Hippocampal formation (tissue), 2 donors: ENCODE data around the gene ADARB1.
A peak's percentile ranks its signal among the peaks of the same experiment; 100 is the strongest.
"Not testable (repeated sequence)": the region's sequence is repeated elsewhere in the genome, so short reads cannot be mapped to it uniquely, and the experiment has no call there.

ENCODE experiments used
- DNase-seq, 2 donors: peaks; one replicate each; lab custom pipeline; 2025; lab: John Stamatoyannopoulos, UW

ADARB1 gene

DNA sequence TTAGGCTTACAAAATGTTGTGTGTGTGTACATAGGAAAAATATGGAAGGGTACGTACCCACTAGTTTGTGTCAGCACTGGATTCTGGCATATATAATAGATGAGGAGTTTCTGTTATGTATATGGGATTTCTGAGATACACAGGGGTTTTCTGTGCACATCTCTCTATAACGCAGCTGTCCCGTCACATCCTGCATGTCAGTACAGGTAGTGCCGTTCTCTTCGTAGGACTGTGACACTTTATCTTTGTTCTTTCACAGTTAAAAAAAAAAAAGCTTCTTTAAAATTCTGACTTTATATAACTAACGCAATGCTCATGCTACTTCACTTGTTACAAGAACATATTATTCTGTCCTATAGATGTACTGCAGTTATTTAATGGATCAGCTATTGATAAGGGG is 42.9 kb downstream of the ADARB1 start:
- no peak for DNase-seq

GRCh38 chr21:45118099-45118498 is 43.7 kb downstream of the ADARB1 start:
- no peak for DNase-seq

DNA sequence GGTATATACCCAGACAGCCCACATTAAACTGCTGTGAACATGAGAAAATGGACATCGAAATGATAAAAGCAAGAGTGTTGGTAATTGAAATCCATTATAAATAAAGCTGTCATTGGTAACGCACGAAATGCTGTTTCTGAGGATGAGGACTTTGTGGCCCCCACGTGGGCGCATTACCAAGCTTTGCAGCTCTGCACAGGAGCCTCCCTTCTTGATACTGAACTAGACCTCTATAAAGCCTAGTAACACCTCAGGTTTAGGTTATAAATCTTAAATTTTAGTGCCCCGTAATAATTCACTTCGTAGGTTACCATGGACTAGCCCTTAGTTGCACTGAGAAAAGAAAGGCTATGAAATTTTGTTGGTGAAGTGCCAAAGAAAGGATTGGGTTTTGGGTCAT is 45.4 kb downstream of the ADARB1 start:
- DNase-seq, result no peak

DNA sequence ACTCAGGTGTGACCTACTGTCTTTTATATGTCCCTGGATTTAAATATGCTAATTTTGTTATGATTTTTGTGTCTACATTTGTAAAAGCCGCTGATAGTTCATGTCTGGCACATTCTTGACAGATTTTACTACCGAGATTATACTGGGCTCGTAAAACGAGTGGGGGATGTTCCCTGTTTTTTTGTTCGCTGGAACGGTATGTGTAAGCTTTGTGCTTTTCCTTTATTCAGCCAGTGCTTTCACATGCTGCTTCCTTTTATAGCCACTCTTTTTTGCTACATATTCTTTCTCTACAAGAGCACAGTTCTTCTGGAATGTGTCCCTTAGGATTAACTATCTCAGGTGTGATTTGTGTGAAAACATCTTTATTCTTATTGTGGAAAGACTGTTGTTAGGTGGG is 46.6 kb downstream of the ADARB1 start:
- no peak for DNase-seq

DNA sequence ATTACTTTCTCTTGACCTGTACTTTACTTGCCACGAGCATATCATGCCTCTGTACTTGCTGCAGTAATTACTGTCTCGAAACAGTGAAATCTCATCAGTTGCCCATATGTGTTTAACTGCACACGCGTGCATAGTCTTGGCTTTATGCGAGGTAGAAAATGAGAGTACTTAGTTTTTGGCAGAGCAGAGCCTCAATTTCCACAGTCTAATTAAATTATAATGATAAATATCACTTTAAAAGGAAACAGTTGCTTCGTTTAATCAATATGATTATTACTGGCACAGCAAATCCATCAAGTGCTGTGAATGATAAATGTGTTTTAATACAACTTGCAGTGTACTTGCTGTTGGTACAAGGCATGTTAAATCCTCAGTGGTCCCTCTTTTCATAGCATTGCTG is 47.6 kb downstream of the ADARB1 start:
- DNase-seq, result no peak

DNA sequence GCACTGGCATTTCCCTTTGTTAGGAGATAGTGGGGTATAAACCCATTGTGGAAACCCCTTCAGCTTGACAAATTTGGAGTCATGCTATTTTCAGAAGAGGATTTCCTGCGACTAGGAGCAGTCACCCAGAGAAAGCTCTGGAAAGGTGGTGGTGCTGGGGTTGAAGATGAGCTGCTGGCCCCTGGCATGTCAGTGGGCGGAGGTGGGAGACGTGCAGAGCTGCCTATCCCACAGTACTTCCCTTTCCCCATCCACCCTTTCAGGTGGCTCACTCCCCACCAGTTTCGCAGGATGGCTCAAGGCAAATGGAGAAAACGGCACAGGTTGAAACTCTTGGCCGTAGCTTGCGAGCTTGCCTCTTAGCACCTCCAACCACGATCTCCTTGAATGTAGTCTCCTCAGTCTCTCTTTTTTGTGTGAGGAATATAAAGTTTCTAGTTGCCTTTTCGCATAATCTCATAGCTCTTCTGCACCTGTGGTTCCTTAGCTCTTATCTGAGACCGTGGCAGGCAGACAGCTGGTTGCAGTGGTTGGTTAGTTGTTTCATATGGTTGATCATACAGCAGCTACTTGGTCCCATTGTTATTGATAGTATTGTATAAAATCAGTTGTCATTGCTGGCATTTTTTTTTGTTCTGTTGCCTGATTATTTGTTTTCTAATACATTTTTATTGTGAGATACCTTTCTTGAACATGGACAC is 48.2 kb downstream of the ADARB1 start:
- DNase-seq, result no peak

GRCh38 chr21:45123440-45123839 is 49.1 kb downstream of the ADARB1 start:
- DNase-seq, result no peak

DNA sequence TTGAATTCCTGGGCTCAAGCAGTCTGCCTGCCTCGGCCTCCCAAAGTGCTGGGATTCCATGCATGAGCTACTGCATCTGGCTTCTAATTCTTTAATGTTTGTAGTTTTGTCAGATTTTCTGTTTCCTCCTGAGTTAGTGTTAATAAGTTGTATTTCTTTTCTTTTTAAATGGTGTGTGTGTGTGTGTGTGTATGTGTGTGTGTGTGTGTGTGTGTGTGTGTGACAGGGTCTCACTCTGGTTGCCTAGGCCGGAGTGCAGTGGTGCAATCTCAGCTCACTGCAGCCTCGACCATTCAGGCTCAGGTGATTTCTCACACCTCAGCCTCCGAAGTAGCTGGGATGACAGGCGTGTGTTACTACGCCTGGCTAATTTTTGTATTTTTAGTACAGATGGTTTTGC is 50.2 kb downstream of the ADARB1 start:
- DNase-seq, result no peak

DNA sequence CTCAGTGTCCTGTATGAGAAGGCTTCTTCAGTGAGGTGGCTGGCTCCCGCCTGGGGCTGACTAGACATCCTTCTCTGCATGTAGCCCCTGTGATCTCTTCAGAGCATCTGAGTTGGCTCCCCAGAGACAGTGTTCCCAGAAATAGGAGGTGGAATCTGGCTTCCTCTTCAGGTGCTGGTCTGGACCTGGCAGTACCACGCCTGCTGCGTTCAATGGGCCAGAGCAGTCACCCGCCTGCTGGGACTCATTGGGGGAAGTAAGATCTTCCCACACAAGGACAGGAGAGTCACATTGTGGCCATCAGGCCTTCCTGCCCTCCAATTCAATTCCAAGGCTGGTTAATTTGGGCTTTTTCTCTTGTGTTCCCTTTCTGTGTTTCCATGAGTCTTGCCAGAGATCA is 51.0 kb downstream of the ADARB1 start:
- no peak for DNase-seq

DNA sequence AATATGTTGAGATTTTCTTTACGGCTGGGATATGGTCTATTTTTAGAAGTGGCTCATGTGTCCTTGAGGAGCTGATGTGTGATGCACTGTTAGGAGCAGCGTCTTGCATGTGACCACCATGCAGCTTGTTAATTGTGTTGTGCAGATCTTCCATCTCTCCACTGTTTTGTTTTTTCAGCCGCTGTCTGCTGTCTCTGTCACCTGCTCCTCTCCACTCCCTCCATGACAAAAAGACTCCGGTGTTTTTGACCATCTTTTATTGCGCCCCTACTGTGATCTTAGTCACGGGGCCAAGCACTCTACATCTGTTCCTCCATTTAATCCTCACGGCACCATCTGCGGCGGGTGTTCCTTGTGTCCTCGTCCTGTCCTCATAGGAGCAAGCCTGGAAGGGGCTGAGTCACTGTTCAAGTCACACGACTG is 51.8 kb downstream of the ADARB1 start:
- no peak for DNase-seq

- DNase-seq, result no peak
These were observed 52.6 kb downstream of the ADARB1 start for GRCh38 chr21:45126983-45127382.

- DNase-seq, result no peak
These were observed 53.6 kb downstream of the ADARB1 start for GRCh38 chr21:45127937-45128336.

- DNase-seq, result peak; percentile 51 to 74
These were observed 54.3 kb downstream of the ADARB1 start for GRCh38 chr21:45128613-45129188.

- no peak for DNase-seq
These were observed 55.0 kb downstream of the ADARB1 start for GRCh38 chr21:45129189-45129923.

DNA sequence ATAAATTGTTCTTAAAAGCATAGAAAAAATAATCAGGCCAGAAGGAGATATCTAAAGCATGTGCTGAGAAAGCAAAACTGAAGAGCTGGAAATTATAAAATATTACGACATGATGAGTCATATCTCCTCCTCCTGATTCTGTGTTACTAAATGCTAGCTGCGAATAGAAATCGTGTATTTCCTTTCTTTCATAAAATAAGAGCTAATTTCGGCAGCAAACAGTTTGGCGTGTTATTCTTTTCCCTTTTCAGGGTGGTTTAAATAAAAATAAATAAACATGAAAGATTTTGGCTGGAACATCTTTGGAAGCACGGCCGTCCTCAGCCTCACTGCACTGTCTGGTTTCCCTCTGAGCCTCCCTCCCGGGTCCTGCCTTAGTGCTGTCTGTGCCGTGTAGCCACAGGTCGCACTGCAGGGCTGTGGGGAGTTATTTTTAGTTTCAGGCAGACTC is 56.0 kb downstream of the ADARB1 start:
- DNase-seq, result peak in 1 of 2 donors; percentile 31

DNA sequence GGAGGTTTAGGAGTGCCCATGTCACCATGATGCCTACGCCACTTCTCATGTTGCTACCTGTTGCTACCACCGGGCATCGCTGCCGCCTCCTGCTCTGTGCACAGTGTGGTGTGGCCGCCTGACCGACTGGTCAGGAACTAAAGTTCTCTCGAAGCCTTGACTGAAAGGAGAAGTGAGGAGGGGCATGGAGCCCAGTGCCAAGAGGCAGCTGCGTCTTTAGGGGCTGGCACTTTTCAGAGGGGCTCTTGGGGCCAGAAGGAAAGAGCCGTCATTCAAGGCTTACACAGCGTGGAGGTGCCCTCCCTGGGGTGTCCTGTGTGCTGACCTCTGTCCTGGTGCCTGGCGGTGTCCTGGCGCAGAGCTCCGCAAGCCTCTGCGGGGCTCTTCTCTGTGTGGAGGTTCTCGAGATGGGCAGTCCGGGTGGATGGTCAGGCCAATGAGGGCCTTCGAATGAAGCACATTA is 57.2 kb downstream of the ADARB1 start:
- DNase-seq, result no peak

DNA sequence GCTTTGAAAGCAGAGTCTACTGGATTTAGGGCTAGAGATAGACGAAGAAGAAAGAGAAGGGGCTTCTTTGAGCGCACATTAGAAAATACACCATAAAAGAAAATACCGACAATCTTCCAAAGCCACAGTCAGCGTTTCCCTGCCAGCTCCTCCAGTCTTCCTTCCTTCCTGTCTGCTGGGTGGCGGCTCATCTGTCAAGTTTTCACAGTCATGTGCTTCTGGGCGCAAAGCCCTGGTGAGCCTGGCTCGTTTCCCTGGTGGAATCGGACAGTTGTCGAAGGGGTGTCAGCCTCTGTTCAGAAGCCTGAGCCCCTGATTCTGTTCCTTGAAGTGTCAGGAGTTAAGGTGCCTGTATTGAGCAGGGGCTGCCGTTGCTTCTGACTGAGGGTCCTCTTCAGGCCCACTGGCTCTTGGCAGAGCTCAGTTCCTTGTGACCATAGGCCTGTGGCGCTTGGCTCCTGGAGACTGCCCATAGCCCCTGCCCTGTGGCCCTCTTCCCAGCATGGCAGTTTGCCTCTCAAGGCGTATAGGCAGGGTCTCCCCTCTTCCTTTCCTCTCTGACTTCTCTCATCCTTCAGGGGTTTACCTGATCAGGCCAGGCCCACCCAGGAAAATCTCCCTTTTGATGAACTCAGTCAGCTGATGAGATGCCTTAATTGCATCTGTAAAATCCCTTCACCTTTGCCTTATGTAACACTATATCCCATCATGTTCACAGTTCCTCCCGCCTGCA is 58.6 kb downstream of the ADARB1 start:
- DNase-seq, result no peak

DNA sequence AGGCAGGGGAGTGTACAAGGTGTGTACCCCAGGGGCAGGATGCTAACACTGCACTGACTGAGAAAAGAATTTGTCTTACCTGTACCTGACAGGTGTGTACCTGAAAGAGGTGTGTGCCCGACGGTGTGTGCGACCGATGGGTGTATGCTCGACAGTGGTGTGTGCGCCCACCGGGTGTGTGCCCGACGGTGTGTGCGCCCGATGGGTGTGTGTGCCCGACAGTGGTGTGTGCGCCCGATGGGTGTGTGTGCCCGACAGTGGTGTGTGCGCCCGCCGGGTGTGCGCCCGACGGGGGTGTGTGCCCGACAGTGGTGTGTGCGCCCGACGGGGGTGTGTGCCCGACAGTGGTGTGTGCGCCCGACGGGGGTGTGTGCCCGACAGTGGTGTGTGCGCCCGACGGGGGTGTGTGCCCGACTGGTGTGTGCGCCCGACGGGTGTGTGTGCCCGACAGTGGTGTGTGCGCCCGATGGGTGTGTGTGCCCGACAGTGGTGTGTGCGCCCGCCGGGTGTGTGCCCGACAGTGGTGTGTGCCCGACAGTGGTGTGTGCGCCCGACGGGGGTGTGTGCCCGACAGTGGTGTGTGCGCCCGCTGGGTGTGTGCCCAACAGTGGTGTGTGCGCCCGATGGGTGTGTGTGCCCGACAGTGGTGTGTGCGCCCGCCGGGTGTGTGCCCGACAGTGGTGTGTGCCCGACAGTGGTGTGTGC is 59.3 kb downstream of the ADARB1 start:
- not testable (repeated sequence) for DNase-seq

DNA sequence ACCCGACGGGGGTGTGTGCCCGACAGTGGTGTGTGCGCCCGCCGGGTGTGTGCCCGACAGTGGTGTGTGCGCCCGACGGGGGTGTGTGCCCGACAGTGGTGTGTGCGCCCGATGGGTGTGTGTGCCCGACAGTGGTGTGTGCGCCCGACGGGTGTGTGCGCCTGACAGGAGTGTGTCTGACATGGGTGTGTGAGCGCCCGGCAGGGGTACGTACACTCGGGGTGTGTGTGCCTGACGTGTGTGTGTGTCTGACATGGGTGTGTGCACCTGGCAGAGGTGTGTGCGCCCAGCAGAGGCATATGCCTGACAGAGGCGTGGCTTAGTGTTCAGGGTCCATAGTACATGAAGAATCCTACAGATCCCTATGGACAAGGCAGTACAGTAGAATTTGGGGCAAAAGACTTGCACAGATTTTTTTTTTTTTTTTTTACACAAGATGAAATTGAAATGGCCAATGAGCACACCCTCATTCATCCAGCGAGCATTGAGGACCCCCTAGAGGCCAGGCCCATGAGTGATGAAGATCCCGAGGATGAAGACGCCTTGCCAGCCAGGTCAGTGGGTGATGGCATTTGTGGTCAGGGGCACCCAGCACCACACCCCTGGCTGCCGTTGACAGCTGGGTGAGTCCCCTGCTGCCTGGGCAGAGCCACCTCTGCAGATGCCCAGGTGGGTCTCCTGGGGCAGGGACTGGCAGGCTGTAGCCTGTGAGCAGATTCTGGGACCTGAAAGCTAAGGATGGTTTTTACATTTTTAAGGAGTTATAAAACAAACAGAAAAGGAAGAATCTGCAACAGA is 60.1 kb downstream of the ADARB1 start:
- DNase-seq, result no peak

GRCh38 chr21:45135122-45135521 is 60.7 kb downstream of the ADARB1 start:
- no peak for DNase-seq

- DNase-seq, result no peak
These were observed 61.5 kb downstream of the ADARB1 start for GRCh38 chr21:45135868-45136267.
